GM04503 (cell line): ENCODE results near the gene VWA5A.

Source experiments
- DNase-seq: peaks from one replicate; pipeline ENCODE4 v3.0.0-alpha.2; 2012; ENCODE audit warnings: low read depth

The VWA5A gene

GRCh38 chr11:124114942-124115781 is at the start of gene VWA5A:
TSS of gene VWA5A (plus strand) at chr11:124115450. CDS start at chr11:124117512, 2,062 bp downstream.
- DNase-seq: peak; percentile 57

GRCh38 chr11:124068601-124069110 is 46.6 kb upstream of the VWA5A start:
- DNase-seq: no peak

- DNase-seq: no peak
Observed at GRCh38 chr11:124069429-124070401, 45.5 kb upstream of the VWA5A start.

- peak; percentile 11 for DNase-seq
Observed at GRCh38 chr11:124070915-124071622, 44.2 kb upstream of the VWA5A start.

- DNase-seq: no peak
Observed at GRCh38 chr11:124071623-124071948, 43.7 kb upstream of the VWA5A start.

GRCh38 chr11:124072147-124072546 is 43.1 kb upstream of the VWA5A start:
- no peak for DNase-seq

- DNase-seq: no peak
Observed at GRCh38 chr11:124074554-124074953, 40.7 kb upstream of the VWA5A start.

- no peak for DNase-seq
Observed at GRCh38 chr11:124075492-124075840, 39.8 kb upstream of the VWA5A start.

GRCh38 chr11:124075841-124076651 is 39.2 kb upstream of the VWA5A start:
- no peak for DNase-seq

GRCh38 chr11:124077266-124077665 is 38.0 kb upstream of the VWA5A start:
- no peak for DNase-seq

- DNase-seq: no peak
Observed at GRCh38 chr11:124078591-124078990, 36.7 kb upstream of the VWA5A start.

GRCh38 chr11:124079631-124080326 is 35.5 kb upstream of the VWA5A start:
- no peak for DNase-seq

GRCh38 chr11:124080327-124081001 is 34.8 kb upstream of the VWA5A start:
- DNase-seq: no peak

- DNase-seq: no peak
Observed at GRCh38 chr11:124081483-124081882, 33.8 kb upstream of the VWA5A start.

GRCh38 chr11:124082371-124082770 is 32.9 kb upstream of the VWA5A start:
- no peak for DNase-seq

- DNase-seq: no peak
Observed at GRCh38 chr11:124085583-124085982, 29.7 kb upstream of the VWA5A start.

- DNase-seq: no peak
Observed at GRCh38 chr11:124085997-124086846, 29.0 kb upstream of the VWA5A start.

- DNase-seq: no peak
Observed at GRCh38 chr11:124090996-124091395, 24.3 kb upstream of the VWA5A start.

GRCh38 chr11:124093330-124093729 is 21.9 kb upstream of the VWA5A start:
- DNase-seq: no peak
